Measurements from ENCODE around the gene RPLP1. TPM values are rescaled to one million over a fixed set of nuclear protein-coding genes. Genes with fewer than 3 reads are reported as not detected.

Gene RPLP1
- total and polyA plus RNA-seq, 9 of the 15 experiments (the other 6 are each of a cell fraction or from before 2014, with no cell fraction given): 76.3 to 3,053 (median 847) TPM

GRCh38 chr15:69417581-69417980 is 35.0 kb upstream of the RPLP1 start:
- Histone ChIP-seq H3K27ac (ENCODE audit: extremely low read depth, low read depth, low read length) (no peak overlapping the region), H3K9ac (ENCODE audit: insufficient read depth in 1 of 2, low read depth in 2 of 2, low read length in 2 of 2) (no peak overlapping the region), H3K9me3 (replicated peaks; ENCODE audit: control insufficient read depth, insufficient read depth, low read depth, low read length) (no peaks in the 10 kb centered on the region), H3K79me2 (ENCODE audit: control insufficient read depth, insufficient read depth, low read length) (peaks cover 51% of the 10 kb centered on the region), H3K9me1 (ENCODE audit: control insufficient read depth, insufficient read depth, low read length) (no peaks in the 10 kb centered on the region), H3K4me1 (replicated peaks in 1 of 2; ENCODE audit: control insufficient read depth in 2 of 2, insufficient read depth in 2 of 2, low read length in 2 of 2) (peaks cover 0 to 9% of the 10 kb centered on the region in 2 experiments; a peak in 2 of 5 replicates), H2AFZ (ENCODE audit: low read depth, low read length) (no peak overlapping the region), H3K4me2 (ENCODE audit: insufficient read depth, low read length) (no peak overlapping the region), H3K36me3 (ENCODE audit: control insufficient read depth, insufficient read depth, low read length) (peaks cover 62% of the 10 kb centered on the region), H3K27me3 (ENCODE audit: control insufficient read depth in 2 of 2, insufficient read depth in 2 of 2, low read length in 2 of 2) (no peaks in the 10 kb centered on the region), H3K4me3 (no peak overlapping the region), H4K20me1 (replicated peaks; ENCODE audit: control insufficient read depth, insufficient read depth, low read length) (no peaks in the 10 kb centered on the region)
- FAIRE-seq (no peak), ATAC-seq (no peak), DNase-seq (ENCODE audit: extremely low read depth in 1 of 4, low spot score in 3 of 4) (no peak)
- no peak for TF ChIP-seq FOXP4 (CRISPR knock-in tag; IDR thresholded peaks at IDR 0.05; ENCODE audit: borderline replicate concordance)
- TF ChIP-seq HNRNPK (IDR thresholded peaks at IDR 0.05; ENCODE audit: low read depth, low read length, poor library complexity, severe bottlenecking): no peak
- TF ChIP-seq USF1 (CRISPR knock-in tag; IDR thresholded peaks at IDR 0.05): no peak
- no peak for TF ChIP-seq ZNF224 (CRISPR knock-in tag; IDR thresholded peaks at IDR 0.05)
- no peak for TF ChIP-seq ZFP30 (CRISPR knock-in tag; IDR thresholded peaks at IDR 0.05; ENCODE audit: borderline replicate concordance)
- intact Hi-C loops (cut with micrococcal nuclease) (loop anchor here (5.0 kb wide), 1 partner anchor 35 kb away; the partner anchor contains the start of gene RPLP1), in situ Hi-C loops (cut with MboI) (no loop called here)
- CTCF ChIA-PET (ENCODE audit: low intra/inter-chr PET ratio): no interaction called here
- BruUV-seq (replicated peaks): TSS peak; percentile 0
- POLR2A ChIA-PET: interaction anchor here (0.7 to 3.3 kb wide), 5 partner anchors 13 to 36 kb away, joined by 3 to 17 read pairs (median 4); partner anchors contain the start of gene RPLP1

Data from K562 (cell line).